ENCODE measurements around the gene YJU2. TPM values are rescaled to one million over a fixed set of nuclear protein-coding genes. Genes with fewer than 3 reads are reported as not detected.

The YJU2 gene
- total and polyA plus RNA-seq, 2 of the 13 experiments (the other 11 are each of a cell fraction or from before 2014, with no cell fraction given), result 9.3 to 17.9 TPM

GRCh38 chr19:4310247-4311121, 63.6 kb downstream of the YJU2 start (continued):
- TF ChIP-seq ZNF318 (CRISPR knock-in tag; IDR thresholded peaks at IDR 0.05), result no peak
- TF ChIP-seq YEATS2 (CRISPR knock-in tag; IDR thresholded peaks at IDR 0.05; ENCODE audit: borderline replicate concordance), result peak; percentile 85; the same call in 1 of the 2 replicates
- TF ChIP-seq ZKSCAN1 (IDR thresholded peaks at IDR 0.05; ENCODE audit: low read length), result no peak
- TF ChIP-seq, protein P1, sequence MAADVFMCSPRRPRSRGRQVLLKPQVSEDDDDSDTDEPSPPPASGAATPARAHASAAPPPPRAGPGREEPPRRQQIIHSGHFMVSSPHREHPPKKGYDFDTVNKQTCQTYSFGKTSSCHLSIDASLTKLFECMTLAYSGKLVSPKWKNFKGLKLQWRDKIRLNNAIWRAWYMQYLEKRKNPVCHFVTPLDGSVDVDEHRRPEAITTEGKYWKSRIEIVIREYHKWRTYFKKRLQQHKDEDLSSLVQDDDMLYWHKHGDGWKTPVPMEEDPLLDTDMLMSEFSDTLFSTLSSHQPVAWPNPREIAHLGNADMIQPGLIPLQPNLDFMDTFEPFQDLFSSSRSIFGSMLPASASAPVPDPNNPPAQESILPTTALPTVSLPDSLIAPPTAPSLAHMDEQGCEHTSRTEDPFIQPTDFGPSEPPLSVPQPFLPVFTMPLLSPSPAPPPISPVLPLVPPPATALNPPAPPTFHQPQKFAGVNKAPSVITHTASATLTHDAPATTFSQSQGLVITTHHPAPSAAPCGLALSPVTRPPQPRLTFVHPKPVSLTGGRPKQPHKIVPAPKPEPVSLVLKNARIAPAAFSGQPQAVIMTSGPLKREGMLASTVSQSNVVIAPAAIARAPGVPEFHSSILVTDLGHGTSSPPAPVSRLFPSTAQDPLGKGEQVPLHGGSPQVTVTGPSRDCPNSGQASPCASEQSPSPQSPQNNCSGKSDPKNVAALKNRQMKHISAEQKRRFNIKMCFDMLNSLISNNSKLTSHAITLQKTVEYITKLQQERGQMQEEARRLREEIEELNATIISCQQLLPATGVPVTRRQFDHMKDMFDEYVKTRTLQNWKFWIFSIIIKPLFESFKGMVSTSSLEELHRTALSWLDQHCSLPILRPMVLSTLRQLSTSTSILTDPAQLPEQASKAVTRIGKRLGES (CRISPR knock-in tag; IDR thresholded peaks at IDR 0.05; ENCODE audit: borderline replicate concordance), result peak; percentile 12; the same call in 1 of the 2 replicates
- no peak for TF ChIP-seq EEA1 (CRISPR knock-in tag; IDR thresholded peaks at IDR 0.05; ENCODE audit: borderline replicate concordance)
- no peak for TF ChIP-seq NONO (IDR thresholded peaks at IDR 0.05)
- TF ChIP-seq NONO (CRISPR knock-in tag; conservative IDR thresholded peaks at IDR 0.05), result peak; percentile 81
- TF ChIP-seq ZEB1 (IDR thresholded peaks at IDR 0.05; ENCODE audit: insufficient replicate concordance, low read depth), result peak; percentile 63
- TF ChIP-seq POLR2A (IDR thresholded peaks at IDR 0.05; ENCODE audit: insufficient read depth in 1 of 2, low read depth in 2 of 2, low read length in 2 of 2), result peak; percentile 63 to 66
- no peak for TF ChIP-seq CC2D1A (CRISPR knock-in tag; IDR thresholded peaks at IDR 0.05)
- peak; percentile 93 for TF ChIP-seq JUN (CRISPR knock-in tag; IDR thresholded peaks at IDR 0.05)
- TF ChIP-seq ZNF17 (CRISPR knock-in tag; IDR thresholded peaks at IDR 0.05), result no peak
- 0 out of 2 replicates have a peak, but pooled peaks have one; percentile 35 for TF ChIP-seq ZNF761 (CRISPR knock-in tag; conservative IDR thresholded peaks at IDR 0.05)
- TF ChIP-seq ZMYM4 (CRISPR knock-in tag; IDR thresholded peaks at IDR 0.05), result peak; percentile 76
- peak; percentile 85; the same call in 1 of the 2 replicates for TF ChIP-seq KDM5B (CRISPR knock-in tag; IDR thresholded peaks at IDR 0.05; ENCODE audit: borderline replicate concordance)
- TF ChIP-seq ZNF678 (CRISPR knock-in tag; IDR thresholded peaks at IDR 0.05), result no peak
- peak; percentile 70; the same call in 1 of the 2 replicates for TF ChIP-seq ZNF652 (CRISPR knock-in tag; IDR thresholded peaks at IDR 0.05; ENCODE audit: borderline replicate concordance, low read depth)
- peak; percentile 87 for TF ChIP-seq PPARG (CRISPR knock-in tag; conservative IDR thresholded peaks at IDR 0.05)
- peak; percentile 74; the same call in 1 of the 2 replicates for TF ChIP-seq SIX1 (CRISPR knock-in tag; IDR thresholded peaks at IDR 0.05; ENCODE audit: borderline replicate concordance)
